DND-41 (cell line): ENCODE measurements around the gene TAF1B.

Experiments used
- ATAC-seq: fragments of 200-7000 bp; cut with Tn5 transposase; 3 replicates; pipeline ENCODE4 v1.9.1; 2021; ENCODE audit warnings: low read depth; ENCODE audit not compliant: insufficient read depth
- DNase-seq: peaks from one replicate; pipeline ENCODE4 v3.0.0-alpha.2; 2020
- H2AFZ ChIP-seq: 2 replicates; pipeline ENCODE4 v1.6.0; 2012; ENCODE audit warnings: low read depth, low read length
- H3K27ac ChIP-seq: 2 replicates; pipeline ENCODE4 v1.5.1; 2012; ENCODE audit warnings: low read length, inconsistent platforms
- H3K27me3 ChIP-seq: fragments of 200-600 bp; sonication (generic); 2 replicates; pipeline ENCODE4 v1.6.0; 2012; ENCODE audit warnings: low read length, mild to moderate bottlenecking, inconsistent platforms; ENCODE audit not compliant: insufficient read depth, poor library complexity
- H3K36me3 ChIP-seq: 2 replicates; pipeline ENCODE4 v1.5.1; 2012; ENCODE audit warnings: low read length, inconsistent platforms; ENCODE audit not compliant: insufficient read depth
- H3K4me1 ChIP-seq: 2 replicates; pipeline ENCODE4 v1.5.1; 2012; ENCODE audit warnings: mild to moderate bottlenecking, low read length; ENCODE audit not compliant: insufficient read depth
- H3K4me2 ChIP-seq: 2 replicates; pipeline ENCODE4 v1.6.0; 2012; ENCODE audit warnings: mild to moderate bottlenecking, moderate library complexity, low read length, inconsistent platforms; ENCODE audit not compliant: insufficient read depth
- H3K4me3 ChIP-seq, 2 experiments: fragments of 200-600 bp in 1 of 2; shearing (Covaris generic) in 1 of 2; 2 replicates each; pipeline ENCODE4 v1.5.1; 2012 to 2016; ENCODE audit warnings: inconsistent platforms in 2 of 2, low read length in 2 of 2, mild to moderate bottlenecking in 2 of 2, low read depth in 1 of 2, moderate library complexity in 1 of 2
- H3K79me2 ChIP-seq: 2 replicates; pipeline ENCODE4 v1.6.0; 2012; ENCODE audit warnings: low read length, inconsistent platforms; ENCODE audit not compliant: insufficient read depth
- H3K9ac ChIP-seq: 2 replicates; pipeline ENCODE4 v1.6.0; 2012; ENCODE audit warnings: low read depth, mild to moderate bottlenecking, inconsistent platforms, low read length, moderate library complexity
- H3K9me3 ChIP-seq: 2 replicates; pipeline ENCODE4 v1.5.1; 2012; ENCODE audit warnings: low read length, moderate library complexity, mild to moderate bottlenecking, inconsistent platforms; ENCODE audit not compliant: insufficient read depth, severe bottlenecking
- H4K20me1 ChIP-seq: 2 replicates; pipeline ENCODE4 v1.6.0; 2012; ENCODE audit warnings: low read length; ENCODE audit not compliant: insufficient read depth
- CTCF ChIP-seq: IDR thresholded peaks from 2 replicates; pipeline ENCODE4 v1.5.1; 2012; ENCODE audit warnings: borderline replicate concordance, low read length, moderate library complexity, mild to moderate bottlenecking; ENCODE audit not compliant: poor library complexity, severe bottlenecking; ENCODE audit errors: extremely low read depth
- EZH2 ChIP-seq: IDR thresholded peaks from 3 replicates; pipeline ENCODE4 v1.6.1; 2012; ENCODE audit warnings: borderline replicate concordance, low read depth, mild to moderate bottlenecking, moderate library complexity, low read length, inconsistent platforms; ENCODE audit not compliant: severe bottlenecking

TAF1B gene

GRCh38 chr2:9910699-9911098, 67.4 kb downstream of the TAF1B start:
- no peak overlapping the region for H3K27ac ChIP-seq
- no peak for ATAC-seq
- TF ChIP-seq EZH2 = no peak
- TF ChIP-seq CTCF = no peak
- no peaks in the 10 kb centered on the region for H3K9me3 ChIP-seq
- H3K9ac ChIP-seq = no peak overlapping the region
- no peaks in the 10 kb centered on the region for H3K79me2 ChIP-seq
- DNase-seq = no peak
- no peaks in the 10 kb centered on the region for H3K4me1 ChIP-seq
- H3K27me3 ChIP-seq = no peaks in the 10 kb centered on the region
- H3K4me3 ChIP-seq = no peak overlapping the region
- H4K20me1 ChIP-seq = no peaks in the 10 kb centered on the region
- no peak overlapping the region for H2AFZ ChIP-seq
- H3K36me3 ChIP-seq = peaks cover 62% of the 10 kb centered on the region
- H3K4me2 ChIP-seq = no peak overlapping the region

GRCh38 chr2:9912468-9912867, 69.2 kb downstream of the TAF1B start:
- H4K20me1 ChIP-seq = no peaks in the 10 kb centered on the region
- H3K79me2 ChIP-seq = no peaks in the 10 kb centered on the region
- no peak overlapping the region for H3K27ac ChIP-seq
- no peak overlapping the region for H3K4me3 ChIP-seq
- DNase-seq (no peak), ATAC-seq (no peak)
- no peaks in the 10 kb centered on the region for H3K4me1 ChIP-seq
- H3K27me3 ChIP-seq = no peaks in the 10 kb centered on the region
- no peak overlapping the region for H3K9ac ChIP-seq
- peaks cover 60% of the 10 kb centered on the region for H3K36me3 ChIP-seq
- no peaks in the 10 kb centered on the region for H3K9me3 ChIP-seq
- H2AFZ ChIP-seq = no peak overlapping the region
- TF ChIP-seq CTCF (no peak), EZH2 (no peak)
- no peak overlapping the region for H3K4me2 ChIP-seq

GRCh38 chr2:9914384-9915065, 71.3 kb downstream of the TAF1B start:
- Histone ChIP-seq H3K4me1 (no peaks in the 10 kb centered on the region), H3K4me3 (no peak overlapping the region), H2AFZ (no peak overlapping the region), H3K79me2 (no peaks in the 10 kb centered on the region), H3K36me3 (peaks cover 66% of the 10 kb centered on the region), H3K27ac (no peak overlapping the region), H3K4me2 (no peak overlapping the region), H4K20me1 (no peaks in the 10 kb centered on the region), H3K9ac (no peak overlapping the region), H3K27me3 (no peaks in the 10 kb centered on the region), H3K9me3 (no peaks in the 10 kb centered on the region)
- TF ChIP-seq CTCF (no peak), EZH2 (no peak)
- ATAC-seq (no peak), DNase-seq (no peak)

- no peak overlapping the region for H3K4me3 ChIP-seq
- no peak for ATAC-seq
- H3K4me1 ChIP-seq = no peaks in the 10 kb centered on the region
- H3K9me3 ChIP-seq = no peaks in the 10 kb centered on the region
- no peak overlapping the region for H3K4me2 ChIP-seq
- no peak overlapping the region for H3K27ac ChIP-seq
- H2AFZ ChIP-seq = no peak overlapping the region
- no peaks in the 10 kb centered on the region for H3K79me2 ChIP-seq
- TF ChIP-seq EZH2 = no peak
- no peak for TF ChIP-seq CTCF
- no peaks in the 10 kb centered on the region for H4K20me1 ChIP-seq
- peaks cover 72% of the 10 kb centered on the region for H3K36me3 ChIP-seq
- H3K9ac ChIP-seq = no peak overlapping the region
- H3K27me3 ChIP-seq = no peaks in the 10 kb centered on the region
- DNase-seq = no peak
These were observed 75.0 kb downstream of the TAF1B start for GRCh38 chr2:9918275-9918674.
